ENCODE measurements around the gene MED13L.

GRCh38 chr12:116143909-116144308 is 133.6 kb downstream of the MED13L start:
- TF ChIP-seq, protein P1, sequence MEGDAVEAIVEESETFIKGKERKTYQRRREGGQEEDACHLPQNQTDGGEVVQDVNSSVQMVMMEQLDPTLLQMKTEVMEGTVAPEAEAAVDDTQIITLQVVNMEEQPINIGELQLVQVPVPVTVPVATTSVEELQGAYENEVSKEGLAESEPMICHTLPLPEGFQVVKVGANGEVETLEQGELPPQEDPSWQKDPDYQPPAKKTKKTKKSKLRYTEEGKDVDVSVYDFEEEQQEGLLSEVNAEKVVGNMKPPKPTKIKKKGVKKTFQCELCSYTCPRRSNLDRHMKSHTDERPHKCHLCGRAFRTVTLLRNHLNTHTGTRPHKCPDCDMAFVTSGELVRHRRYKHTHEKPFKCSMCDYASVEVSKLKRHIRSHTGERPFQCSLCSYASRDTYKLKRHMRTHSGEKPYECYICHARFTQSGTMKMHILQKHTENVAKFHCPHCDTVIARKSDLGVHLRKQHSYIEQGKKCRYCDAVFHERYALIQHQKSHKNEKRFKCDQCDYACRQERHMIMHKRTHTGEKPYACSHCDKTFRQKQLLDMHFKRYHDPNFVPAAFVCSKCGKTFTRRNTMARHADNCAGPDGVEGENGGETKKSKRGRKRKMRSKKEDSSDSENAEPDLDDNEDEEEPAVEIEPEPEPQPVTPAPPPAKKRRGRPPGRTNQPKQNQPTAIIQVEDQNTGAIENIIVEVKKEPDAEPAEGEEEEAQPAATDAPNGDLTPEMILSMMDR (conservative IDR thresholded peaks at IDR 0.05; ENCODE audit: low read depth, low read length), result no peak
- no peak for TF ChIP-seq EZH2 (IDR thresholded peaks at IDR 0.05; ENCODE audit: borderline replicate concordance, low read depth, low read length, poor library complexity, severe bottlenecking)

All from A673 (cell line).